ENCODE results near the gene SLC47A2.
"Not testable (repeated sequence)": the region's sequence is repeated elsewhere in the genome, so short reads cannot be mapped to it uniquely, and the experiment has no call there.

Gene SLC47A2, protein sequence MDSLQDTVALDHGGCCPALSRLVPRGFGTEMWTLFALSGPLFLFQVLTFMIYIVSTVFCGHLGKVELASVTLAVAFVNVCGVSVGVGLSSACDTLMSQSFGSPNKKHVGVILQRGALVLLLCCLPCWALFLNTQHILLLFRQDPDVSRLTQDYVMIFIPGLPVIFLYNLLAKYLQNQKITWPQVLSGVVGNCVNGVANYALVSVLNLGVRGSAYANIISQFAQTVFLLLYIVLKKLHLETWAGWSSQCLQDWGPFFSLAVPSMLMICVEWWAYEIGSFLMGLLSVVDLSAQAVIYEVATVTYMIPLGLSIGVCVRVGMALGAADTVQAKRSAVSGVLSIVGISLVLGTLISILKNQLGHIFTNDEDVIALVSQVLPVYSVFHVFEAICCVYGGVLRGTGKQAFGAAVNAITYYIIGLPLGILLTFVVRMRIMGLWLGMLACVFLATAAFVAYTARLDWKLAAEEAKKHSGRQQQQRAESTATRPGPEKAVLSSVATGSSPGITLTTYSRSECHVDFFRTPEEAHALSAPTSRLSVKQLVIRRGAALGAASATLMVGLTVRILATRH

DNA sequence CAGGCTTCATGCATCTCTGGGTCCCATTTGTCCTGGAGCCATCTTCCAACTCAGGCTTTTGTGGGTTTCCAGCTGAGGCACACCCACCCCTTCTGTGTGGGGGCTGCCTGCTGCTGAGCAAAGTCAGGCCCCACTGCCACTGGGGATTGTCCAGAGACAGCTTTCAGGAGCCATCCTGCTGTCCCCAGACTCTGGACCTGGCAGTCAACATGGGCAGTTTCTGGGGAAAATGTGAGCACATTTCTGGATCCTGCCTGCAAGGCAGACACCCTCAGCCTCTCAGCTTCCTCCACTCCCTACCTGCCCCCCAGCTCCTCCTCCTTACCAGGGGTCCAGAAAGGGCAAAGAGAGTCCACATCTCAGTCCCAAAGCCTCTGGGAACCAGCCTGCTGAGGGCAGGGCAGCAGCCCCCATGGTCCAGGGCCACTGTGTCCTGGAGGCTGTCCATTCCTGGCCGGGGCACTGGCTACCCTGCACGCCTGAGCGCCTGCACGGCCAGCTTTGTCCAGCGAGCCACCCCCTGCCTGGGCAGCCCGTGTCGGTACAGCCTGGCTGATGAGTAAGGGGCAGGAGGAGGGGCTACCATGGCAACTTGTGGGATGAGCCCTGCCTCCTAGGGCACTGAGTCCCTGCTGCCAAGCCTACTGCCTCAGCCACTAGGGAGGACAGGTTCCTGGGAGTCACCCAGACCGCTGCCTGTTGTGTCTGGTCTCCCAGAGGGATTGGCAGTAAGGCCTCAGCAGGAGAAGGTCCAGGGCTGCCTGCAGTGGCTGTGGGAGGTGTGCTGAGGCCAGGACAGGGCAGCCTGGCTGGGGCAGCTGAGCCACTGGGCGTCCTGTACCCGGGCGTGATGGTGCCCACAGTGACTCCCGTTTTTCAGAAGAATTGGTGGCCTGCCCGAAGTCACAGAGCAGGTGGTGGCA is at the start of gene SLC47A2:
TSS of gene SLC47A2 (minus strand) at position 477 of the 923 bp plus-strand sequence. CDS start at position 448, 29 bp downstream.
- no peak for DNase-seq

DNA sequence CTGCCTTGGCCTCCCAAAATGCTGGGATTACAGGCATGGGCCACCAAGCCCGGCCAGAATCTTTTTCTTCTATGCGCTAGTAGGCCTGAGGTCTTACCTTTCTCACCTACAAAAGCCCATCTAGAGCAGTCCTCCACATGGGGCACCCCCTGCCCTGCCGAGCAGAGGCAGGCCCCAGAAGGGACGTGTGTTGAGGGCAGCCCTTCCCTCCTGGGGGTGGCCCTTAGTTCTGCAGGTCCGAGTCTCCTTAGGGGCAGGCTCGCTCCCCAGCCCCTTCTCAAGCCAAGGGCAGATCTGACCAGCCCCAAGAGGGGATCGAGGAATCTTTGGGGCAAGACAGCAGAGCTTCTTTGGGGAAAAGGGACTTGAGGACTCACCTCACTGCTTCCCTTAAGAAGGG is 49.6 kb upstream of the SLC47A2 start:
- DNase-seq = no peak

DNA sequence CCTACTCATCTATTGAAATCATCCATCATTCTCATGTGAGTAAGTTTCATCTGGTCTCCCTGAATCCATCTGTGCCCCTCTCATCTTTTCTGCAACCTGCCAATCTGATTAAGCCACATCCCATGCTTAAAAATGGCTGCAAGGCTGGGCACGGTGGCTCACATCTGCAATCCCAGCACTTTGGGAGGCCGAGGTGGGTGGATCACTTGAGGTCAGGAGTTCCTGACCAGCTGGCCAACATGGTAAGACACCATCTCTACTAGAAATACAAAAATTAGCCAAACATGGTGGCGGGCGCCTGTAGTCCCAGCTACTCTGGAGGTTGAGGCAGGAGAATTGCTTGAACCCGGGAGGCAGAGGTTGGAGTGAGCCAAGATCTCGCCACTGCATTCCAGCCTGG is 47.6 kb upstream of the SLC47A2 start:
- not testable (repeated sequence) for DNase-seq

DNA sequence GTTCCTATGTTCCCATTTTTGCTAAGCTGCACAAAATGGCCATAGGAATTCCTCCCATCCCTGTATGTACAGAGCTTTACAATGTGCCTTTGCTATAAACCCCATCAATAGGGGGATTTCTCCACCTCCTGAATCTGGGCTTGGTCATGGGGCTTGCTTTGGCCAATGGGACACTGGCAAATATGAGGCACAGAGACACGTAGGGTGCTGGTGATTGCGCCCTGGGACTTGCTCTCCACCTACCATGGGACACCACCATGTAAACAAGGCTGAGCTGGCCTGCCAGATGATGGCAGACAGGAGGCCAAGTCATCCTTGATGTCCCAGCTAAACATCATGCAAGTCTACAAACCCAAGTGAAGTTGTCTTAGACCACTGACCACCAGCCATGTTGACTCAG is 47.0 kb upstream of the SLC47A2 start:
- DNase-seq = no peak

DNA sequence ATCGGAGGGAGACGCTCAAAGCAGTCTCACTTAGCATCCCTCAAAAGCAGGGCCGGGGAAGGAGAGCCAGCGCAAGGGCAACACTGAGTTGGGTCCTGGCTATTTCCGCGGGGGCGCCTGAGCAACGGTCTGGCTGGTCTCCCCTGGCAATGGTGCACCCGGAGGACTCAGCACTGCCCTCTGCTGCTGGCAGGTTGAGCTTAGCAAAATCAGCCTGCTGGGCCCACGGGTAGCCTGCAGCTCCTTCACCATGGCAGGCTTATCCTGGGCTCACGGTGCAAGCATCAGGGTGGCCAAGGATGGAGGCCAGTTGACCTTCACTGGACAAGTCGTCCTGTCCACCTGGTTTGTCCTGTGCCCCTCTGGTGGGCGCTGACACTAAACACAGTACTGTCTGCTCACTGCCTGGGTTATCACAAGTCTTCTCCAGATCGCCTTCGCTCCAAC is 46.2 kb upstream of the SLC47A2 start:
- DNase-seq = peak; percentile 25

DNA sequence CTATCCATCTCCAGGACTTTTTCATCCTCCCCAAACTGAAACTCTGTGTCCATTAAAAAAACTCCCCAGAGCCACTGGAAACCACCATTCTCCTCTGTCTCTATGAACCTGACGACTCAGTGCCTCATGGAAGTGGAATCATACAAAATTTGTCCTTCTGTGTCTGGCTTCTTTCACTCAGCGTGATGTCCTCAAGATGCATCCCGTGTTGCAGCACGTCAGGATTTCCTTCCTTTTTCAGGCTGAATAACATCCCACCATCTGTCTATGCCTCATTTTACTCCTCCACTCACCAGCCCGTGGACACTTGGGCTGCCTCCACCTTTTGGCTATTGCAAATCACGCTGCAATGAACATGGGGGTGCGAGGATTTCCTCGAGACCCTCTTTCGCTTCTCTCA is 44.4 kb upstream of the SLC47A2 start:
- no peak for DNase-seq

DNA sequence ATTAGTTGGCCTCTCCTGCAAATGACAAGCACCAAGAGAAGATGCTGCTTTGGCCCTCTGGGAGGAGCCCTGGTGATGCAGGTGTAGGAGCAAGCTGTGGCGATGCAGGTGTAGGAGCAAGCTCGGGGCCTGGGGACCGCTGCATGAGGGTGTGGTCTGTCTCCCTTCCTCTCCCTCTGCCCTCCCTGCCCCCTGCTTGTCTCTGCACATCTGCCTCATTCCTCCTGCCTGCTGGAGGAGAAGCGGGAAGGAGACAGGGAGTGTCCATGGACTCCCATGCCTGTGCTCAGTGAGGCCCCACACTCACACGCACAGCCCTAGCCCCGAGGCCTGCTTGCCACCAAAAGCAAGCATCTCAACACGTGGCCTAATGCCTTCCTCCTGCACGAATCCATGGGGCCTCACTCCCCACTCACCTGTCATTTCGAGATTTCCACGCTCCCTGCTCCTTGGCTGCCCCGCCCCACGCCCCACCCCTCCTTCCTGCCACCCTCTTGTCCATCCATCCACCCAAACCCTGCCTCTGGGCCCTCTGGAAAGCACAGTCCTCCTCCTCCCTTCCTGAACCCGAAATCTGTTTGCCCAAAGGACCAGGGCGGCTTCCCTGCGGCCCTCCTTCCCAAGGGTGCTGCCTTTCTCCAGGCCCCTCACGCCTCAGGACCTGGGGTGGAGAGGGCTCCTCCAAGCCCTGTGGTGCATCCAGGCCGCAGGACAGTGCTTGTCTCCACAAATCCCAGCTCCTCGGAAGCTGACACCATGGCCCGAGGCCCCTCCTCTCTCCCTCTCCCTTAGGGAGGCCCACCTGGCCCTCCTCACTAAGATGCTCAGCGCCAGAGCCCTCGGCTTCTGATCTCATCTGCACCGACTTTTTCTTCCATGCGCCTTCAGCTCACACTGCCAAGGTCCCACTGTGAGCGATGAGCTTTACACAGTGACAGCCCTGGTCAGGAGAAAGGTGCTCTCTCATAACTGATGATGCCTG is 43.5 kb upstream of the SLC47A2 start:
- no peak for DNase-seq

DNA sequence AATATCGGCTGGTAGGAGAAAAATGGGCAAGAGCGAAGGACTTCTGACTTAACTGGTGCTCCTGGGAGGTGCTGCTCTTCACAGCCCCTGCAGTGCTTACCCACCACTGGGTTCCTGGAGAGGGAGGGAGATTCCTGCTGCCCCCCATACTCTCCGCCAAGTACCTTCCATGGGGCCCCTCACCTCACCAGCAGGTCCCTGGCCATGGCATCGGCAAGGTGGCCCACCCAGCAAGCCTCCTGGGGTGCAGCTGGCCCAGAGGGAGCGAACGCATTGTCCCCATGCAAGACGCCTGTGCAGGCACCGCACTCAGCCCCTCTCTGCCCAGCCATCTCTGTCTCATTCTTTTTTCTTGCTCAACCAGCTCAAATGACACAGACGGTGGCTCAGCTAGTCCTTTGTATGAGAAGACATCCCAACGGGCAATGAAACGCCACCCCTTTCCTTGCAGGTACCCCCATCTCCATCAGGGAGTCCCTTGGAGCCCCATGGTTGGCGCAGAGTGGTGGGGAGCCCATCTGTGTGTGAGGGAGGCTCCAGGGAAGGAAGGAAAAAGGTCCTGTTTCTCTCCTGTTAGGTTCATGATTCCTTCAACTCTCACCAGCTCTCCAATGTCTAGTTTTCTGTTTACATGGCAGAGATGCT is 41.3 kb upstream of the SLC47A2 start:
- DNase-seq = no peak

DNA sequence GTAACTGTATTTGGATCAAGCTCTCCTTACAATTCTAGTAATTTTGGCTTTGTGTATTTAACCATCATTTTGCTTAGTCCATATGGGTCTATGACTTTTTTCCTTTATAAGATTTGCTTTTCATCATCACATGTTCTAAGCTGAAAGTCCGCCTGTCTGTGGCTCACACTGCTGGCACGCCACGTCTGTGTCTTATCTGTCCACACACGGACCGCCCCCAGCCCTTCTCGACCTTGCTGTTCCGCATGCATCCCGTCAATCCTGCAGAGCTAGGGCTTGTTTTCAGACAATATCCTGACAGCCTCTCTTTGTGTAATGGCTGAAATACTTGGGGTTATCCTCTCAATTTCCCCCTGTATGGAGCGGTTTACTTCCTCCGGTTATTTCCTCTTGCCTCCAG is 40.2 kb upstream of the SLC47A2 start:
- no peak for DNase-seq

DNA sequence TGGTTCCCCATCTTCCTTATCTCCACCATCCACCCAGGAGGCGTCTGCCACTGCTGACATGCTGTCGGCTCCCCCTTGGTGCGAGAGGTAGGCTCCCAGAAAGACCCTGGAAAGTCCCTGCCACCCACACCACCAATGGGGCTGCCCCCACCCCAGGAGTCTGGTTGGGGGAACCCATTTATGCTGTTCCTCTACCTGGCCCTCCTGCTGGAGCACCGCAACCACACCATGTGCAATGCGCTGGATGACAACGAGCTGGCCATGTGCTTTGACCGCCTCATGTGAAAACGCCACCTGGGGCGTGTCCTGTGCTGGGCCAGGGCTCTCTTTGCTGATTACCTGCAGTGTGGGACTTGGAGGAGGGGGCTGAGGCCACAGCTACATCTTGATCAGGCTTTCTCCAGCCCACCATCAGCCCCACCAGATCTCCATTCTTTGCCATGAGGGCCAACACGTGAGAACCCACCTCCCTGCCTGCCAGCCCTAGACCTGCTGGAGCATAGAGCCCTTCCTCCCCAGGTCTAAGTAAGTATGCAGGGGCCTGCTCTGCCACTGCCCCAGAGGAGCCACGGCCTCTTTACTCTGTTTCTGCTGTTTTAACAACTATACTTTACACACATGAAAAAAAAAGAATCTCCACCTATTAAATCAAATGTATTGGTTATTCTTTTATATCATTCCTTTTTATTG is 39.6 kb upstream of the SLC47A2 start:
- DNase-seq = no peak

DNA sequence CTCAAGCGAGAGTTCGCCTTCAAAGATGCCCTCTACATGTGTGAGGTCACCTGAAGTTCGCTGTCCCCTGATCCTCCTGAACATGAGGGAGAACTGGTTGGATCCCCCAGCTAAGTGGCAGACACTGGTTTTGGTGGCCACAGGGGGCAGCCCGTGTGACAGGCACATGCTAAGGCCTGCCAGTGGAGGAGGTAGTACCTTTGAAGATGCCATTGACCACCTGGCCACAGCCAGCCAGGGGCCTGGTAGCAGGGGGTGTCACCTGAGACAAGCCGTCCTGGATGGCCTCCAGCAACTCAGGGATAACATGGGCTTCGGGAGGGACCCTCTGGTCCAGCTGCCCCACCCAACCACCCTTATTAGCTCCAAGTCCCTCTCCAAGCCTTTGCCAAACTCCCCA is 39.0 kb upstream of the SLC47A2 start:
- no peak for DNase-seq

DNA sequence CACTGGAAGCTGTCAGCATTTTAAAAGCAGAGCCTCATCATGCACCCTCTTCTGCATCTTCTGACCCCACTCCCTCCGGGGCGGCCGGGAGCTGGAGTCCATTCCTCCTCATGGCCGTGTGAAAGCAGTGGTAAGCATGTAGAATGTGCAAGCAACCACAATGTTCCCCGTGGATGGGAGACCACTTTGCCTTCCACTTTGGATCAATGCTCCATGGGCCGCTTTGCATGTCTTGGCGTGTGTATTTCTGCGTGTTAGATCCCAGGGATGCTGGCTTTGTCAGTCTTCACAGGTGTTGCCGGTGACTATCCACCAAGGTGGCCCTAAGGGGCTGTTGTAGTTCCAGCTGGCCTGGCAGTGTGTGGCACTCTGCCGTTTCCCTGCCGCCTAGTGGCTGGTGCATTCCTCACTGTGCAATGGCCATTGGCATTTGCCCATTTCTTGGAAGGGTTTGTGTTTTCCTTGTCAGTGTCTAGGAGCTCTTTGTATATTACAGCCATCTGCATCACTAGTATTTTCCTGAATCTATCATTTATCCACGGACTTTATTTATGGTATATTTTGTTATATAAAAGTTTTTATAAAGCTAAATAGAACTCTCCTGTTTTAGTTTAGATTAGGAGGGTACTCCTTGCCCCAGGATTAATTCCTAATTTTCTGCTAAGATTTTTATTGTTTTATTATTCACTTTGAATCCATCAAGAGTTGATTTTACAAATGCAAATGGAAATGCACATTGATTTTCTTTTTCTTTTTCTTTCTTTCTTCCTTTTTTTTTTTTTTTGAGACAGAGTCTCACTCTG is 37.5 kb upstream of the SLC47A2 start:
- no peak for DNase-seq

DNA sequence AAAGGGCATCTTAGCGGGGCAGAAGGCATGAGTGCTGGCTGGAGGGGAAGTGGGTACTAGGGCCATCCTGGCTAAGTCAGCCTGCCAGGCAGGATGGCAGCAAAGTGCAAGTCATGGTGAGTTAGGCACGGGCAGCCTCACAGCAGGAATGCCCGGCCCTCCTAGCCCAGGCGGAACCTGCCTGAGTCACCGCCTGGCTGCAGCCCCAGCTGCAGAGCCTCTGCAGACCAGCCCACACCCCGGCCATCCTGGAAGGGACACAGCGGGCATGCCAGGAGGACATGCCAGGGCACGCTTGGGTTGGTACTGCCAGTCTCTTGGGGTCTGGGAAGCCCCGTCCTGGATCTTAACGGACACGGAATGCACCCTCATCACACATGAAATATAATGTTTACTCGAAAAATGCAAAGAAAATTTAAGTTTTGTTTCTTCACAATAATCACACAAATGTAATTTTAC is 36.7 kb upstream of the SLC47A2 start:
- no peak for DNase-seq

DNA sequence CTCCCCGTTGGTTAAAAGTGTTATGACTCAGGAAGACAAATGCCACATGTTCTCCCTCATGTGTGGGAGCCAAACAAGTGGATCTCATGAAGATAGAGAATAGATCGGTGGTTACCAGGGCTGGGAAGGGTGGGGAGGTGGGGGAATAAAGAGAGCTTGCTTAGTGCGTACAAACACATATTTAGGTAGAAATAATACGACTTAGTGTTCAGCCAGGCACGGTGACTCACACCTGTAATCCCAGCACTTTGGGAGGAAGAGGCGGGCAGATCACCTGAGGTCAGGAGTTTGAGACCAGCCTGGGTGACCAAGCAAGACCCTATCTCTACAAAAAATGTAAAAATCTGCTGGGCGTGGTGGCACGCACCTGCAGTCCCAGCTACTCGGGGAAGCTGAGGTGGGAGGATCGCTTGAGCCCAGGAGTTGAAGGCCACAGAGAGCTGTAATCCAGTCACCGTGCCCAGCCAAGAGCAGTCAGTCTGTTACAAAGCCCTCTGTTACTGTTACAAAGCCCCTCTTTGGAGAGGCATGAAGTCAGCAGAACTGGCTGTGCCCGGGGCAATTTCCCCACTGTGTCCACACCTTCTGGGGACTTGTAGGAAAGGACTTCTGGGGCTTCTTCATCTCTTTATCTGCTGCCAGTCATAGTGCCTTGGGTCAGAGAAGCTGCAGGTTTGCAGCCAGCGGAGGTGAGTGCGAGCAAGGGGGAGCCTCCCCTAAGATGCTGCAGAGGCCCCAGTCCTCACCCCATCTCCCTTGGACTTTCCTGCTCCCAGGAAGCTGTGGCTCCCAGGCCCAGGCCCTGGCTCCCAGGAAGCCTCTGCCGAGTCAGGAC is 36.0 kb upstream of the SLC47A2 start:
- DNase-seq = no peak

DNA sequence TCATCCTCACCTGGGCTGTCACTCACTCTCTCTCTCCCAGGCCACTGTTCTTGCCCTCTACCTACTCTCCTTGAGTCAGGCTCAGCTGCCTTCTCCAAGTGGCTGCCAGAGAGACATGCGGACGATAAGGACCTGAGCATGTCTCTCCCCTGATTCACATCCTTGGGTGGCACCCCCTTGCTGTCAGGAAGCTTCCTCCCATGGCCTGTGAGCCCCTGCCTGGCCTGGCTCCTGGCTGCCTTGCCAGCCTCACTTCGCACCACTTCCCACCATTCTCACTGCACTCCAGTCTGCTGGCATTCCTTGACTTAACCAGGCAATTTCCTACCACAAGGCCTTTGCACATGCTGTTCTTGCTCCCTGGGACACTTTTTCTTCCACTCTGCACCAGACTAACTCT is 34.5 kb upstream of the SLC47A2 start:
- DNase-seq = no peak

DNA sequence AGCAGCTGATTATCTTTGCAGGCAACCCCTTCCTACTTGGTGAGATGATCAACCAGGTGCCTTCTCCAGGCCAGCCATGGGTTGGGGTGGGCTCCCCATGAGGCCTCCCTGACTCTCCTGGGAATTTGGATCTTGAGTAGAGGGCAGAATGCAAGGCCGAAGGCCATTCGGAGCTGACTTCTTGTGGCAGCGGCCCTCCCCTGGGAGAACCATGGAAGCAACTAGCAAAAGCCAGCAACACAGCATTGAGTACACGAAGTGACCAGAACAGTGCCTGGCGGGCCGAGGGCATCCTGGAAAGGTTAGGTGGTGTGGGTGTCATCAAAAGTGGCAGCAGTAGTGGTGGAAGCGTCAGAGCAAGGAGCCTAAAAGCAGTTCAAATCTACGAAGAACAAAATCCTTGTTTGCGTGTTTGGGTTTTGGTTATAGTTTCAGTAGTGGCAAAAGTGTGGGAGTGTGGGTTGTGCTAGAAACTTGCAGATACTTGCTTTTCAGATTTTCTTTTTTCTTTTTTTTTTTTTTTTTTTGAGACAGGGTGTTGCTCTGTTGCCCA is 33.7 kb upstream of the SLC47A2 start:
- DNase-seq = no peak

DNA sequence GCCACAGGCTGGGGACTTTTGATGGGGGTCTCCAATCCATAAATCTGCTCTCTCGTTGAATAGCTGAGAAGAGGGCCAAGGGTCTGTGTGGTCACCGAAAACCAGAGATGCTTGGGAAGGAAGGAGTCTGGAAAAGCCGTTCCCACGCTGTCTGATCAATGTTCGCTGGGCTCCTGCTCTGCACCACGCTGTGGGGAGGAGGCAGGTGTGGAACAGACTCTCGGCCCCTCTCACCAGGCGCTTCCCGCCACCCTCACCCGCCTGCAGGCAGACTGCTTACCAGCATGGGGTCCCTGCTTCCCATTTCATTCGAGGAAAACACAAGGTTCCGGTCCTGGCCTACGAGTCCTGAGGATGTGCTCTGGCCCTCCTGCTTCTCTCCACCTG is 32.4 kb upstream of the SLC47A2 start:
- DNase-seq = no peak

DNA sequence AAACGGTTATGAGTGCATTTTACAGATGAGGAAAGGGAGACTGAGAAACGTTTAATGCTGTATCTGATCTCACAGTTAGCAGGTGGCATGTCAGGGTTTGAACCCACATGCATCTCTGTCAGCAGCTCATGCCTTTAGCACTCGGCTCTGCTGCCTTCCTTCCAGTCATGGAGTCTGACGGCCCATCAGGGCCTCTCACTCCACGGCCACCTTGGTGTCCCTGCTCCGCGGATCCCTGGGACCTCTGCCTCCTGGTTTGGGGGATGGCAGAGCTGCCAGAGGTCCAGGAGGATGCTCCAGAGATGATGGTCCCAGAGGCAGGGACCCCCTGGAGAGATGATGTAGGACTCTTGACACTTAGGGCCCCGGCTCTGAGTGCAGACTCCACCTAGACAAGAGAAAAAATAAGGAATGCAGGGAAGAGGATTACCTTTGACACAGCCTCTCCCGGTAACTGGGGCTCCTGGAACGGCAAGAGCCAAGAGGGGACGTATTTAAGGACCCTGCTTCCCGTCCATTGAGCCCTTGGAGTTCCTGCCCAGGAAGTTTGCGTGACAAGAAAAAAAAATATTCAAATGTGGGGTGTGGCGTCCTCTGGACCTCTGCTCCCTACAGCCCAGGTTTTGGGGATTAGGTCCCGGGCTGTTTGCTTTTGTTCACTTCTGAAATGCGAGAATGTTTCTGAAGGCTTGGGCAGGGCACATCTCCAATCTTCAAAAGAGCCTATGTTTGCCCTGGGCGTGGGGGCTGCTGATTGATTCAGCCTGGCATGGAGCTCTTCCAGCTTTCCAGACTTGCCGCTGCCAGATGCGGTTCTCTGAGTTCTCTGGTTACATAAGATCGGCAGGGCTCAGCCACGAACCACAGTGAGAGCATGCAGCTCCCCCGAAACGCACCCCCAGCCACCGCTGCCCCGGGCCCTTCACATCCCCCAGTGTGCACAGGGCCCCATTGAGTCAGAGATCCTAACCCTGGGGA is 31.7 kb upstream of the SLC47A2 start, which contains the start of gene ALDH3A1:
TSS of gene ALDH3A1 (minus strand) at position 470 of the 978 bp plus-strand sequence. CDS start 3,169 bp downstream, outside the sequence.
- no peak for DNase-seq

Data from activated CD4-positive, alpha-beta T cell treated with anti-CD3 and anti-CD28 coated beads, Interleukin-10, Interleukin-2, amounts not matched to agents 100 ng/mL and 50 ng/mL, durations not matched to agents 16 hours and 8 hours (primary cell).